Measurements from ENCODE around the gene GATA5. TPM values are rescaled to one million over a fixed set of nuclear protein-coding genes. Genes with fewer than 3 reads are reported as not detected.
"Not testable (repeated sequence)": the region's sequence is repeated elsewhere in the genome, so short reads cannot be mapped to it uniquely, and the experiment has no call there.

GATA5 gene
- total RNA-seq, 2 donors from 2014 or later, result not detected

DNA sequence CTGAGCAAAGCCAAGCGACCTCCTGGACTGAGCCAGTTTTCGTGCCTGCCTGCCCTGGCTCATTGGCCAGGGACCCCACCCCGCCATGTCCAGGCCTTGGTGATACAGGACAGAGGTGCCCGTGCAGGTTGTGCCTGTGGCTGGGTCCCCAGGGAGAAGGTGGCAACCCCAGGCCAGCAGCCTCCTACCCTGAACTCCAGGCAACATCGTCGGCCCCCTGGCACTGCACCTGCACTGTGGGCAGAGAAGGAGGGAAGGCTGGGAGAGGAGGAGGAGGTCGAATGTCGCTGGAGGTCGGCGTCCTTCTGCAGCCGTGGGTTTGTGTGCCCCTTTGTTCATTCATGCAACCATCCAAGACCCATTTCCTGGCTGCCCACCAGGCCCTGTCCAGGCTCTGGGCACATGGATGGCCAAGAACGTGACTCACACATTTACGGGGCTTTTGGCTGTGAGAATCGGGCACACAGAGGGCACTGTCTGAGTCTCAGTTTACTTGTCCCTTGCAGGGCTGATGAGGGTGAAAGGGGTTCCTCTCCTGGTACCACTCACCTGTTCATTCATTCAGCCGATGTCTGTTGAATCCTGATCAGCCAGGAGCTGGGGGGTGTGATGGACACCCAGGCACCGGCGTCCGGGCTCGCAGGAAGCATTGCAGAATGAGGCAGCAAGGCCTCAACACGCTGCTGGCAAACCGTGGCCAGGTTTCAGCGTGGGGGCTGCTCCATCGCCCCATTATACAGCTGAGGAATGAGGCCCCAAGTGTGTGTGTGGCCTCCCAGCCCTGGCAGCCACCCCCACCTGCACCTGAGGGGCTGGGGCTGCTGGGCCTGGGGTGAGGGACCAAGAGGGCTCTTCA, 46.1 kb downstream of the GATA5 start:
- H3K9me3 ChIP-seq (ENCODE audit: control insufficient read depth, low read length, poor library complexity, severe bottlenecking), result no peaks in the 10 kb centered on the region
- Mint-ChIP-seq H3K4me3 (no peak overlapping the region), H3K27me3 (peaks cover 41% of the 10 kb centered on the region), H3K4me1 (no peaks in the 10 kb centered on the region), H3K27ac (no peak overlapping the region), H3K36me3 (ENCODE audit: low read depth) (no peaks in the 10 kb centered on the region)
- ATAC-seq (no peak), DNase-seq (no peak)

DNA sequence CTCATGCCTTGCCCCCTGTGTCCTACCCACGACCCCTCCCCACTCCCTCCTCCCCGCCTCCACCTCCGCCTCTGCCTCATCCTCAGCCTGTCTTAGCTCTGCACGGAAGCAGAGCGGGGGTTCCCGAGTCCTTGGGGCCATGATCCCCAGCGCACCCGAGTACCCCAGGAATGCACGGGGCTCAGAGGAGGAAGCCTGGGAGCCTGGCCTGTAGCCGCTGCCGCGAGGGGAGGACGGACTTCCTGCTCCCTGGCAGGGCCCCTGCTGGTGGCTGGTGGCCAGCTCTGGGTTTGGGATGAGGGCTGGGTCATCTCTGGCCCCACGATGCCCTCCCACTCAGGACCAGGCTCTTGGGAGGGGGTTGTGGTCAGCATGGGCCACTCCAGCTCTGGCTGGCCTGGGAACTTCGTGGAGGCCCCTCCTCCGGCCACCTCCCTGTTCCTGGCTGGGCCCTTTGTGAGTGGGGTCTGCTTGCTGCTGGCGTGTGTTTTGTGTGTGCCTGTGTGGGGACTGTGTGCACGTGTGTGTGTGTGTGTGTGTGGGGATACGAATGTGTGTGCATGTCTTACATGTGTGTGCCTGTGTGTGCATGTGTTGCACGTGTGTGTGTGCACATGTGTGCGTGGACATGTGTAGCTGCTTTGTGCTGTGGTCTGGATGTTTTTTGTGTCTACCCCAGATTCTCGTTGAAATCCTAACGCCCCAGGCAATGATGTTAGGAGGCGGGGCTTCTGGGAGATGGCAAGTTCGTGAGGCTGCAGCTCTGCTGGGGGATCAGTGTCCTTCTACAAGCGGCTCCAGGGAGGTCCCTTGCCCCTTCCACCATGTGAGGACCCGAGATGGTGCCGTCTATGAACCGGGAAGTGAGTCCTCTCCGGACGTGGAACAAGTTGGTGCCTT, 47.1 kb downstream of the GATA5 start:
- no peak overlapping the region for H3K27ac Mint-ChIP-seq
- peaks cover 31% of the 10 kb centered on the region for H3K27me3 Mint-ChIP-seq
- DNase-seq (no peak), ATAC-seq (no peak)
- H3K4me1 Mint-ChIP-seq, result no peaks in the 10 kb centered on the region
- H3K4me3 Mint-ChIP-seq, result no peak overlapping the region
- no peaks in the 10 kb centered on the region for H3K9me3 ChIP-seq (ENCODE audit: control insufficient read depth, low read length, poor library complexity, severe bottlenecking)
- H3K36me3 Mint-ChIP-seq (ENCODE audit: low read depth), result no peaks in the 10 kb centered on the region

- Mint-ChIP-seq H3K4me3 (no peak overlapping the region), H3K27me3 (peaks cover 24% of the 10 kb centered on the region), H3K36me3 (ENCODE audit: low read depth) (no peaks in the 10 kb centered on the region), H3K27ac (no peak overlapping the region), H3K4me1 (no peaks in the 10 kb centered on the region)
- DNase-seq, result no peak
- no peak for ATAC-seq
- no peaks in the 10 kb centered on the region for H3K9me3 ChIP-seq (ENCODE audit: control insufficient read depth, low read length, poor library complexity, severe bottlenecking)
Measured at GRCh38 chr20:62428002-62428372, 47.8 kb downstream of the GATA5 start.

DNA sequence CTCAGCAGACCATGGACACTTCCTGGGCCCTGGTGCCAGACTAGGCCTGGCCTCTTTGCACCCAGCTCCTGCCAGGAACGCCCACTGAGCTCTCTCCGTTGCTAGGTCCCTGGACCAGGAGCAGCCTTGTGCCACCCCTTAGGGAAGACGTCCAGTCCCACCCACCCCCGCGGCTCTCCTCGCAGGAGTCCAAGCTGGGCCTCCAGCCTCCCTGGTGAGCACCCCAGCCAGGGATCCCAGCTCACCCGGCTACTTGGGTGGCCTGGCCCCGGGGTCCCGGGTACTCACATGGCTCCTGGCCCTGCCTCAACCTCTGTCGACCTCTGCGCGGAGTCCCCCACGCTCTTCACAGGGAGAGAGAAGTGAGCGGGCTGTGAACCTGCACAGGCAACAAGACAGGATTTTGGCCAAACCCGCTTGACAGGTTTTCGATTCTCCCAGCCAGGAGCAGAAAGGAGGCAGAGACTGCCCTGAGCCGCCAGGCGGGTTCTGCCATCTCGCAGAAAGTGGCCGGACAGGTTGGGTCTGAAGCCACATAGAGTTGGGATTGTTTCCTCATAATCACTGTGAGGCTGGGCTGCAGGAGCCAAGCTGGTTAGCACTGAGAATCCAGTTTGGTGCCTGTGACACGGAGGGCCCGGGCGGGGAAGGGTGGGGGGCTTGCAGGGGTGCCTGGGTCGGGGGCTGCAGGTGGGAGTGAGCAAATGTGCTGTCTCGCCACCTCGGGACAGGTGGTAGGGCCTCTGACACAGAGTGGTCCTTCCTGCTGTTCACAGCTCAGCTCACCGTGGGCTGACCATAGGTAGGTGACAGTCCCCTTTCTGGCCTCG, 48.4 kb downstream of the GATA5 start, which contains the start of gene RBBP8NL:
Gene RBBP8NL (minus strand): TSS at position 368 of the 830 bp plus-strand sequence. CDS start 7,892 bp downstream, outside the sequence.
- H3K27me3 Mint-ChIP-seq, result peaks cover 20% of the 10 kb centered on the region
- H3K27ac Mint-ChIP-seq, result no peak within 1 kb of the TSS
- DNase-seq (no peak), ATAC-seq (no peak)
- H3K36me3 Mint-ChIP-seq (ENCODE audit: low read depth), result no peaks in the 10 kb centered on the region
- no peak within 1 kb of the TSS for H3K4me3 Mint-ChIP-seq
- no peaks in the 10 kb centered on the region for H3K9me3 ChIP-seq (ENCODE audit: control insufficient read depth, low read length, poor library complexity, severe bottlenecking)
- no peaks in the 10 kb centered on the region for H3K4me1 Mint-ChIP-seq

- H3K9me3 ChIP-seq (ENCODE audit: control insufficient read depth, low read length, poor library complexity, severe bottlenecking), result no peaks in the 10 kb centered on the region
- H3K27me3 Mint-ChIP-seq, result peaks cover 16% of the 10 kb centered on the region
- H3K4me3 Mint-ChIP-seq, result no peak overlapping the region
- DNase-seq (no peak), ATAC-seq (no peak)
- H3K4me1 Mint-ChIP-seq, result no peaks in the 10 kb centered on the region
- no peaks in the 10 kb centered on the region for H3K36me3 Mint-ChIP-seq (ENCODE audit: low read depth)
- no peak overlapping the region for H3K27ac Mint-ChIP-seq
Measured at GRCh38 chr20:62426699-62427131, 49.1 kb downstream of the GATA5 start.

GRCh38 chr20:62426059-62426348, 49.8 kb downstream of the GATA5 start:
- H3K36me3 Mint-ChIP-seq (ENCODE audit: low read depth); H3K4me3 Mint-ChIP-seq; H3K27ac Mint-ChIP-seq; H3K27me3 Mint-ChIP-seq; H3K9me3 ChIP-seq (ENCODE audit: control insufficient read depth, low read length, poor library complexity, severe bottlenecking); ATAC-seq; DNase-seq; H3K4me1 Mint-ChIP-seq: not testable (repeated sequence)

- Mint-ChIP-seq H3K27ac (no peak overlapping the region), H3K27me3 (peaks cover 7% of the 10 kb centered on the region), H3K4me3 (no peak overlapping the region), H3K4me1 (peaks cover under 1% of the 10 kb centered on the region), H3K36me3 (ENCODE audit: low read depth) (no peaks in the 10 kb centered on the region)
- DNase-seq (no peak), ATAC-seq (no peak)
- H3K9me3 ChIP-seq (ENCODE audit: control insufficient read depth, low read length, poor library complexity, severe bottlenecking), result no peaks in the 10 kb centered on the region
Measured at GRCh38 chr20:62425281-62426058, 50.3 kb downstream of the GATA5 start.

DNA sequence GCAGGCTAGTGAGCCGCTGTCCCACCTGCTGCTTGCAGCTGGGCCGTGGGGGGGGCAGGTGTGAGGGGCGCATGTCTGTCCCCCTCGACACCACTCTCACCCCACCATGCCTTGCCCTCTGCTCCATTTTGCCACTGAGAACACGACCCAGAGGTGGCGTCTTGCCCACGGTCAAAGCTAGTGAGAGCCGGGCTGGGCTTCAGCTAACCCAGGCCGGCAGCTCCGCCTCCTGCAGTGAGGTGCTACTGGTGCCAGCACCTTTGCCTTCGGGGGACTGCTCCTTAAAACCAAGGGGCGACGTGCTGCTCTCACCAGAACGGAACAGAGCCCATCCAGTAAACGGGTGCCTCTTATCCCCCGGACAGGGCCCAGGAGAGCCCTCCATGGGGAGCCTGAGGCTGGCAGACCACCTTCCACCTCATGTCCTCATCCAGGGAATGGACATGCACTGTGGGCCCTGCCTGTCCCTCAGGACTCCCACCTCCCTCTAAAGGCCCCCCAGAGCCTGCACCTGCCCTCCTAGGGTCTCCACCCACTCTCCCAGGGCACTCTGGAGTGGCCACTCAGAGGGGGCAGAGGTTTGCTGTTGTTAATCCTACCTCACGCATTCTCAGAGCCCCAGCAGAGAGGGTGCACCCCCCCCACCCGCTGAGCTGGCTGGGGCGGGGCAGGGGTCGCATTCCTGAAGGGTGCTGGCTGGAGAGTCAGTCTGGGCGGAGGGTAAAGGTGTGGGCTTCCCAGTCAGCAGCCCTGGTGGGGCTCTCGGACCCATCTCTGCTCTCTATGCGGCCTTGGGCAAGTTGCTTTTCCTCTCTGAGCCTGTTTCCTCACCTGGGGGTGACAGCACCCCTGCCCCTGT, 51.3 kb downstream of the GATA5 start:
- Mint-ChIP-seq H3K27ac (no peak overlapping the region), H3K36me3 (ENCODE audit: low read depth) (no peaks in the 10 kb centered on the region), H3K27me3 (peaks cover 7% of the 10 kb centered on the region), H3K4me1 (peaks cover 4% of the 10 kb centered on the region), H3K4me3 (no peak overlapping the region)
- H3K9me3 ChIP-seq (ENCODE audit: control insufficient read depth, low read length, poor library complexity, severe bottlenecking), result no peaks in the 10 kb centered on the region
- DNase-seq, result no peak
- ATAC-seq, result no peak

DNA sequence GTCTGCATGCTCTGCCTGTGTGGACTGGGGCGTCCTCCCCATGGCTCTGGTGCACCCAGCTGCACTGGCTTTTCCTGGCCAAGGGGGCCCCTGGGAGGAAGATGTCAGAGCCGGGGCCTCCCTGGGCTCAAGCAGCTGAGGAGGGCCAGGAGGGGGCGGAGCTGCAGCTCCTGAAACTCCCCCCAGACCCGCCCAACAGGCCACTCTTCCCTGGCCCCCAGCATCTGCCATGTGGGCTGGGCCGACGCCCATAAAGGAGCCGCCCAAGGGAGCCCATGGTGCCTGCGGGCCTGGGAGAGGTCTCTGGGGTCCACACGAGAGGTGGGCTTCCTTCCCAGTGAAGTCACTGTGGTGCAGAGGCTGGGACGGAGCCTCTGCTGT, 52.5 kb downstream of the GATA5 start:
- H3K36me3 Mint-ChIP-seq (ENCODE audit: low read depth), result no peaks in the 10 kb centered on the region
- no peak overlapping the region for H3K27ac Mint-ChIP-seq
- H3K9me3 ChIP-seq (ENCODE audit: control insufficient read depth, low read length, poor library complexity, severe bottlenecking), result no peaks in the 10 kb centered on the region
- H3K27me3 Mint-ChIP-seq, result no peaks in the 10 kb centered on the region
- H3K4me1 Mint-ChIP-seq, result peaks cover 4% of the 10 kb centered on the region
- ATAC-seq (no peak), DNase-seq (no peak)
- H3K4me3 Mint-ChIP-seq, result no peak overlapping the region

- Mint-ChIP-seq H3K4me1 (peaks cover 4% of the 10 kb centered on the region), H3K36me3 (ENCODE audit: low read depth) (no peaks in the 10 kb centered on the region), H3K27ac (no peak overlapping the region), H3K4me3 (no peak overlapping the region), H3K27me3 (no peaks in the 10 kb centered on the region)
- DNase-seq (no peak), ATAC-seq (no peak)
- no peaks in the 10 kb centered on the region for H3K9me3 ChIP-seq (ENCODE audit: control insufficient read depth, low read length, poor library complexity, severe bottlenecking)
Measured at GRCh38 chr20:62422636-62423325, 53.0 kb downstream of the GATA5 start.

DNA sequence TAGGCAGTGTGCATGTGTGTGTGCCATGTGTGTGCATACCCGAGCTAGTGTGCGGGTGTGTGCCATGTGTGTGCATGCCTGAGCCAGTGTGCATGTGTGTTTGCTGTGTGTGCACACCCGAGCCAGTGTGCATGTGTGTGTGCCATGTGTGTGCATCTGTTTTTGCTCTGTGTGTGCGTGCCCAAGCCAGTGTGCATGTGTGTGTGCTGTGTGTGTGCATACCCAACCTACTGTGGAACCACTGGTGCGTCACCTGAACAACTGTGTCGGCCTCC, 54.1 kb downstream of the GATA5 start:
- Mint-ChIP-seq H3K27me3 (no peaks in the 10 kb centered on the region), H3K4me3 (no peak overlapping the region), H3K27ac (no peak overlapping the region), H3K4me1 (peaks cover 4% of the 10 kb centered on the region), H3K36me3 (ENCODE audit: low read depth) (no peaks in the 10 kb centered on the region)
- DNase-seq, result no peak
- ATAC-seq, result no peak
- H3K9me3 ChIP-seq (ENCODE audit: control insufficient read depth, low read length, poor library complexity, severe bottlenecking), result no peaks in the 10 kb centered on the region
